Suprapubic skin (tissue), 4 donors: ENCODE data around the gene NDUFA12. TPM values are rescaled to one million over a fixed set of nuclear protein-coding genes. Genes with fewer than 3 reads are reported as not detected.

Source experiments
- DNase-seq, 2 donors: peaks; one replicate each; pipeline ENCODE4 v3.0.0-alpha.2; 2019; ENCODE audit warnings: low spot score in 2 of 2
- H3K27ac ChIP-seq: fragments of 200-600 bp; sonication (generic); one replicate; pipeline ENCODE4 v1.5.1; 2019
- H3K27me3 ChIP-seq: fragments of 200-600 bp; sonication (generic); one replicate; pipeline ENCODE4 v1.5.1; 2019
- H3K36me3 ChIP-seq: fragments of 200-600 bp; sonication (generic); one replicate; pipeline ENCODE4 v1.5.1; 2019
- H3K4me1 ChIP-seq: fragments of 200-600 bp; sonication (generic); one replicate; pipeline ENCODE4 v1.5.1; 2019
- H3K4me3 ChIP-seq: fragments of 200-600 bp; sonication (generic); one replicate; pipeline ENCODE4 v1.5.1; 2019; ENCODE audit warnings: mild to moderate bottlenecking
- H3K9me3 ChIP-seq: fragments of 200-600 bp; sonication (generic); one replicate; pipeline ENCODE4 v1.5.1; 2019
- EP300 ChIP-seq: sonication (generic); formaldehyde crosslinking; IDR thresholded peaks from one replicate; pipeline ENCODE4 v1.6.1; 2017; ENCODE audit warnings: antibody characterized with exemption
- POLR2A ChIP-seq, 2 donors: fragments of 450-650 bp; IDR thresholded peaks; one replicate each; pipeline ENCODE4 v1.6.1; 2017; ENCODE audit warnings: antibody characterized with exemption in 2 of 2, mild to moderate bottlenecking in 2 of 2, moderate library complexity in 2 of 2
- POLR2AphosphoS5 ChIP-seq, 3 donors: sonication (generic); formaldehyde crosslinking; IDR thresholded peaks; one replicate each; pipeline ENCODE4 v1.6.1; 2017; ENCODE audit warnings: antibody characterized with exemption in 3 of 3
- WGBS: methylation state at CpG from one replicate; pipeline ENCODE4 v1.1.5; 2018; 5-methylcytosine and 5-hydroxymethylcytosine counted together
- total RNA-seq, 4 donors: library from RNA; depleted of rRNA; stranded (reverse); fragments of >200 nt; gene quantifications; one replicate each; pipeline ENCODE4 v1.1.0, GENCODE V29; 2016
- TF ChIP-seq, protein P1 (sequence below), 2 donors: fragments of 200-600 bp in 1 of 2; fragments of 450-650 bp in 1 of 2; sonication (generic) in 1 of 2; IDR thresholded peaks; one replicate each; pipeline ENCODE4 v1.5.1; 2016 to 2019; ENCODE audit warnings: antibody characterized with exemption in 2 of 2, mild to moderate bottlenecking in 1 of 2, moderate library complexity in 1 of 2

Gene NDUFA12
- total RNA-seq, 4 donors from 2014 or later: 40.7 to 129 (median 101) TPM

GRCh38 chr12:95017482-95017881 is 14.0 kb upstream of the NDUFA12 start:
- Histone ChIP-seq H3K27me3 (no peaks in the 10 kb centered on the region), H3K4me3 (no peak overlapping the region), H3K27ac (no peak overlapping the region), H3K4me1 (no peaks in the 10 kb centered on the region), H3K9me3 (no peaks in the 10 kb centered on the region), H3K36me3 (peaks cover 7% of the 10 kb centered on the region)
- WGBS: 48% methylated on average over 1 of the region's 1 CpG
- TF ChIP-seq POLR2A (IDR thresholded peaks at IDR 0.05) (no peak), POLR2AphosphoS5 (IDR thresholded peaks at IDR 0.05) (no peak), EP300 (no peak)
- TF ChIP-seq, protein P1, sequence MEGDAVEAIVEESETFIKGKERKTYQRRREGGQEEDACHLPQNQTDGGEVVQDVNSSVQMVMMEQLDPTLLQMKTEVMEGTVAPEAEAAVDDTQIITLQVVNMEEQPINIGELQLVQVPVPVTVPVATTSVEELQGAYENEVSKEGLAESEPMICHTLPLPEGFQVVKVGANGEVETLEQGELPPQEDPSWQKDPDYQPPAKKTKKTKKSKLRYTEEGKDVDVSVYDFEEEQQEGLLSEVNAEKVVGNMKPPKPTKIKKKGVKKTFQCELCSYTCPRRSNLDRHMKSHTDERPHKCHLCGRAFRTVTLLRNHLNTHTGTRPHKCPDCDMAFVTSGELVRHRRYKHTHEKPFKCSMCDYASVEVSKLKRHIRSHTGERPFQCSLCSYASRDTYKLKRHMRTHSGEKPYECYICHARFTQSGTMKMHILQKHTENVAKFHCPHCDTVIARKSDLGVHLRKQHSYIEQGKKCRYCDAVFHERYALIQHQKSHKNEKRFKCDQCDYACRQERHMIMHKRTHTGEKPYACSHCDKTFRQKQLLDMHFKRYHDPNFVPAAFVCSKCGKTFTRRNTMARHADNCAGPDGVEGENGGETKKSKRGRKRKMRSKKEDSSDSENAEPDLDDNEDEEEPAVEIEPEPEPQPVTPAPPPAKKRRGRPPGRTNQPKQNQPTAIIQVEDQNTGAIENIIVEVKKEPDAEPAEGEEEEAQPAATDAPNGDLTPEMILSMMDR (IDR thresholded peaks at IDR 0.05): no peak
- no peak for DNase-seq

DNA sequence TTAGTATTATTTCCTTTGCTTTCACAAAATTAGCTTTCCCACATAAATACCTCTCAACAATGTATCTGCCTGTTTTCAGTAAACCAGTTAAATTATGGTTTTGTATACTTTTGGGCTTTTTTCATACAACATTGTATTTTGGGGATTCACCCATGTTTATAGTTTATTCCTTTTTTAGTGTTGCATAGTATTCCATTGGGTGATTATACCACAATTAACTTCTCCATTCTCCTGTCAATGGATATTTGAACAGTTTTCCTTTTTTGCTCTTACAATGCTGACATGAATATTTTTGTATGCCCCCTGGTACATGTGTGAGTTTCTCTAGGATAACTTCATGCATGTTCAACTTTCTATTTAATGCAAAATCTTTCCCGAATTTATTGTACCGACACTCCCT is 12.6 kb upstream of the NDUFA12 start:
- no peak overlapping the region for H3K27ac ChIP-seq
- H3K4me3 ChIP-seq: no peak overlapping the region
- 98% methylated on average over 2 of the region's 2 CpGs for WGBS
- H3K9me3 ChIP-seq: no peaks in the 10 kb centered on the region
- no peaks in the 10 kb centered on the region for H3K27me3 ChIP-seq
- H3K36me3 ChIP-seq: no peaks in the 10 kb centered on the region
- no peak for DNase-seq
- no peak for TF ChIP-seq POLR2A (IDR thresholded peaks at IDR 0.05)
- TF ChIP-seq, protein P1 (IDR thresholded peaks at IDR 0.05): no peak
- no peak for TF ChIP-seq POLR2AphosphoS5 (IDR thresholded peaks at IDR 0.05)
- no peak for TF ChIP-seq EP300
- no peaks in the 10 kb centered on the region for H3K4me1 ChIP-seq

DNA sequence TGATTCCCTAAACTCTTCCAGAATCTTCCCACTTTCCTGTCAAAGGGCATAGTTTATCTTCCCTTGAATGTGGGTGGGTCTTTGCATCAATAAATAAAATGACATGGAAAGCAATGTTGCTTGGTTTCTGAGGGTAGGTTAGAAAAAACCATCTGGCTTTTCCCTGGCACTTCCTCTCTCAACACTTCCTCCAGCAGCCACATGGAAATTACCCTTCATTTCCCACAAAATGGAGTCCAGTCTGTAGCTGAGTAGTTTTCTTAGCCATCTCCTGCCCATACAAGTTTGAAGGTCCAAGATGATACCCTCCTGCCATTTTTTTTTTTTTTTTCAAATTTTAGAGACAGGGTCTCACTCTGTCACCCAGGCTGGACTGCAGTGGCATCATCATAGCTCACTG is 11.1 kb upstream of the NDUFA12 start:
- H3K36me3 ChIP-seq: no peaks in the 10 kb centered on the region
- no peak for DNase-seq
- H3K27me3 ChIP-seq: no peaks in the 10 kb centered on the region
- no peak overlapping the region for H3K27ac ChIP-seq
- H3K9me3 ChIP-seq: no peaks in the 10 kb centered on the region
- H3K4me3 ChIP-seq: no peak overlapping the region
- H3K4me1 ChIP-seq: no peaks in the 10 kb centered on the region
- TF ChIP-seq EP300: no peak
- no peak for TF ChIP-seq POLR2A (IDR thresholded peaks at IDR 0.05)
- no peak for TF ChIP-seq POLR2AphosphoS5 (IDR thresholded peaks at IDR 0.05)
- TF ChIP-seq, protein P1 (IDR thresholded peaks at IDR 0.05): no peak

DNA sequence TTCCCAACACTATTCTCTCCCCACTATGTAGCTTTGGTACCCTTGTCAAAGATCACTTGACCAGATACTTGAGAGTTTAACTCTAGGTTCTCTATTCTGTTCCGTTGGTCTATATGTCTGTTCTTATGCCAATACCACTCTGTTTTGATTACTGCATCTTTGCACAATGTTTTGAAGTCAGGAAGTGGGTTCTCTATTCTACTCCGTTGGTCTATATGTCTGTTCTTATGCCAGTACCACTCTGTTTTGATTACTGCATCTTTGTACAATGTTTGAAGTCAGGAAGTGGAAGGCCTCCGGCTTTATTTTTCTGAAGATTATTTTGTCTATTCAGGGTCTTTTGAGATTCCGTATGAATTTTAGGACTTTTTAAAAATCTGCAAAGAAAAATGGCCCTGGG is 2.7 kb upstream of the NDUFA12 start:
- 88% methylated on average over 4 of the region's 4 CpGs for WGBS
- no peak for DNase-seq
- H3K9me3 ChIP-seq: peaks cover 11% of the 10 kb centered on the region
- peaks cover 12% of the 10 kb centered on the region for H3K4me1 ChIP-seq
- H3K27me3 ChIP-seq: no peaks in the 10 kb centered on the region
- H3K4me3 ChIP-seq: no peak overlapping the region
- H3K27ac ChIP-seq: no peak overlapping the region
- H3K36me3 ChIP-seq: peaks cover 4% of the 10 kb centered on the region
- no peak for TF ChIP-seq POLR2A (IDR thresholded peaks at IDR 0.05)

GRCh38 chr12:95004610-95005009 is 1.1 kb upstream of the NDUFA12 start:
- 69% methylated on average over 2 of the region's 2 CpGs for WGBS

More at GRCh38 chr12:95004610-95005009, 1.1 kb upstream of the NDUFA12 start:
- Histone ChIP-seq H3K4me3 (no peak overlapping the region), H3K27me3 (no peaks in the 10 kb centered on the region), H3K4me1 (peaks cover 20% of the 10 kb centered on the region), H3K9me3 (peaks cover 11% of the 10 kb centered on the region), H3K27ac (no peak overlapping the region), H3K36me3 (peaks cover 9% of the 10 kb centered on the region)
- no peak for TF ChIP-seq EP300
- TF ChIP-seq, protein P1 (IDR thresholded peaks at IDR 0.05): no peak
- no peak for TF ChIP-seq POLR2A (IDR thresholded peaks at IDR 0.05)
- TF ChIP-seq POLR2AphosphoS5 (IDR thresholded peaks at IDR 0.05): no peak
- no peak for DNase-seq
